GM23338 (cell line): ENCODE results near the gene PXDN. TPM values are rescaled to one million over a fixed set of nuclear protein-coding genes. Genes with fewer than 3 reads are reported as not detected.

Experiments used
- ATAC-seq: fragments of 200-7000 bp; cut with Tn5 transposase; 3 replicates; pipeline ENCODE4 v1.9.1; 2020
- DNase-seq: peaks from one replicate; pipeline ENCODE4 v3.0.0-alpha.2; 2015; ENCODE audit warnings: low spot score
- H2AFZ ChIP-seq: fragments of 200-600 bp; sonication (generic); 2 replicates; pipeline ENCODE4 v1.8.0; 2016; ENCODE audit warnings: antibody characterized with exemption, mild to moderate bottlenecking, moderate library complexity
- H3F3A ChIP-seq: fragments of 200-600 bp; sonication (generic); replicated peaks from 2 replicates; pipeline ENCODE4 v1.8.0; 2017; ENCODE audit warnings: antibody characterized with exemption, mixed run types, low read depth
- H3K27ac ChIP-seq: fragments of 200-600 bp; sonication (generic); 2 replicates; pipeline ENCODE4 v1.6.1; 2016; ENCODE audit warnings: low read depth
- H3K27me3 ChIP-seq: fragments of 200-600 bp; sonication (generic); 2 replicates; pipeline ENCODE4 v1.8.0; 2016; ENCODE audit warnings: mild to moderate bottlenecking, mixed run types, moderate library complexity; ENCODE audit not compliant: insufficient read depth
- H3K36me3 ChIP-seq: fragments of 200-600 bp; sonication (generic); 2 replicates; pipeline ENCODE4 v1.8.0; 2016; ENCODE audit warnings: mild to moderate bottlenecking; ENCODE audit not compliant: insufficient read depth
- H3K4me1 ChIP-seq: fragments of 200-600 bp; sonication (generic); 2 replicates; pipeline ENCODE4 v1.8.0; 2016; ENCODE audit warnings: mild to moderate bottlenecking, moderate library complexity; ENCODE audit not compliant: insufficient read depth
- H3K4me2 ChIP-seq: fragments of 200-600 bp; sonication (generic); 2 replicates; pipeline ENCODE4 v1.7.1; 2017; ENCODE audit warnings: mixed run types
- H3K4me3 ChIP-seq: fragments of 200-600 bp; sonication (generic); 2 replicates; pipeline ENCODE4 v1.6.1; 2016; ENCODE audit warnings: mixed run types
- H3K79me2 ChIP-seq: fragments of 200-600 bp; sonication (generic); replicated peaks from 2 replicates; pipeline ENCODE4 v1.8.0; 2017; ENCODE audit warnings: mild to moderate bottlenecking; ENCODE audit not compliant: insufficient read depth
- H3K9me2 ChIP-seq: fragments of 200-600 bp; sonication (generic); 2 replicates; pipeline ENCODE4 v1.8.0; 2017; ENCODE audit not compliant: insufficient read depth
- H4K20me1 ChIP-seq: fragments of 200-600 bp; sonication (generic); replicated peaks from 2 replicates; pipeline ENCODE4 v1.8.0; 2017; ENCODE audit warnings: mild to moderate bottlenecking; ENCODE audit not compliant: insufficient read depth
- H3K27ac Mint-ChIP-seq: 2 replicates; pipeline ENCODE4 v1.8.0; 2020; ENCODE audit warnings: inconsistent platforms, mild to moderate bottlenecking, moderate library complexity, mixed read lengths
- H3K27me3 Mint-ChIP-seq: 3 replicates; pipeline ENCODE4 v1.8.0; 2022; ENCODE audit warnings: low read depth, mild to moderate bottlenecking, moderate library complexity, mixed read lengths, inconsistent platforms; ENCODE audit not compliant: insufficient read depth, poor library complexity
- H3K36me3 Mint-ChIP-seq: 3 replicates; pipeline ENCODE4 v1.8.0; 2021; ENCODE audit warnings: low read depth, mild to moderate bottlenecking, inconsistent platforms, moderate library complexity, mixed read lengths
- H3K4me1 Mint-ChIP-seq: 3 replicates; pipeline ENCODE4 v1.8.0; 2020; ENCODE audit warnings: mild to moderate bottlenecking, inconsistent platforms, mixed read lengths
- H3K4me3 Mint-ChIP-seq: 3 replicates; pipeline ENCODE4 v1.8.0; 2021; ENCODE audit warnings: moderate library complexity, mild to moderate bottlenecking, inconsistent platforms, mixed read lengths
- H3K9me3 Mint-ChIP-seq: 3 replicates; pipeline ENCODE4 v1.8.0; 2020; ENCODE audit warnings: moderate library complexity, mild to moderate bottlenecking, inconsistent platforms, mixed read lengths
- JUNB ChIP-seq: IDR thresholded peaks from one replicate; pipeline ENCODE4 v1.6.1; 2016; ENCODE audit warnings: antibody characterized with exemption; ENCODE audit not compliant: unreplicated experiment
- polyA plus RNA-seq: library from polyadenylated mRNA; unstranded; fragments of >200 nt; fragmentation: Nextera tagmentation; extraction: Ambion mirVana; gene quantifications from 2 replicates; pipeline ENCODE4 v1.2.1, GENCODE V29; 2016
- total RNA-seq: library from RNA; depleted of rRNA; stranded (reverse); fragments of >200 nt; shearing (Covaris generic); gene quantifications from 2 replicates; pipeline ENCODE4 v1.2.3, GENCODE V29; 2014
- TF ChIP-seq, protein P1 (sequence below): fragments of 250-450 bp; sonication (Bioruptor Pico); IDR thresholded peaks from 2 replicates; pipeline ENCODE4 v1.5.0; 2020; ENCODE audit warnings: mild to moderate bottlenecking, moderate library complexity
- TF ChIP-seq, protein P2 (sequence below): IDR thresholded peaks from 2 replicates; pipeline ENCODE4 v1.6.1; 2016; ENCODE audit warnings: antibody characterized with exemption
- TF ChIP-seq, protein P3 (sequence below), 2 experiments: fragments of 200-600 bp in 1 of 2; sonication (generic) in 1 of 2; conservative IDR thresholded peaks; 2 replicates each; pipeline versions ENCODE4 v1.5.1 to v1.6.1; 2016 to 2017; ENCODE audit warnings: antibody characterized with exemption in 2 of 2, low read depth in 2 of 2, mild to moderate bottlenecking in 2 of 2, moderate library complexity in 1 of 2

PXDN gene
- total and polyA plus RNA-seq, 2 experiments from 2014 or later = 42.2 to 225 TPM

DNA sequence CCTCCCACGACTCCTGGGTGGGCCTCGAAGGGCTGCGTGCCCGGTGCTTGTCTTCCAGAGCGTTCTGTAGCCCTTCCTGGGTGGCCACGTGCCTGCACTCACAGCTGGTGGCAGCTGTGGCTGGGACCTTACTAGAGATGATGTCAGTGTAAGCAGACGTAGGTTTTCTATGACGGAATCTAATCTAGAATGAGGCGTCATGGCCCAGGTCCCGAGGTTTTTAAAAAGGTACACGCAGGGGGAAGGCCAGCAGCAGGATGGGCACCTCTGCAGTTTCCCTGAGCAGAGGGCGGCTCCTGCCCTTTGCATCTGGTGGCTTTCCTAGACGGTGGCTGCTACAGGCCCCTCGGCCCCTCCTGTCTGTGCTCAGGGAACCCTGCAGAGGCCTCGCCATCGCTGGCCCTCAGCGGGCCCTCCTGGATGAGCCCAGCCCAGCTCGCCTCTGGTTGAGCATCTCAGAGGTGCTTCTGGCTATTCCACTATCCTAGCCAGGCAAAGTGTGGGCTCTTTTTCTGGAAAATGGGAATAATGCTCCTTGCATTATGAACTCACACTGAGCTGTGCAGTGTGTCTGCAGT is 49.6 kb upstream of the PXDN start (continued):
- TF ChIP-seq, protein P1, sequence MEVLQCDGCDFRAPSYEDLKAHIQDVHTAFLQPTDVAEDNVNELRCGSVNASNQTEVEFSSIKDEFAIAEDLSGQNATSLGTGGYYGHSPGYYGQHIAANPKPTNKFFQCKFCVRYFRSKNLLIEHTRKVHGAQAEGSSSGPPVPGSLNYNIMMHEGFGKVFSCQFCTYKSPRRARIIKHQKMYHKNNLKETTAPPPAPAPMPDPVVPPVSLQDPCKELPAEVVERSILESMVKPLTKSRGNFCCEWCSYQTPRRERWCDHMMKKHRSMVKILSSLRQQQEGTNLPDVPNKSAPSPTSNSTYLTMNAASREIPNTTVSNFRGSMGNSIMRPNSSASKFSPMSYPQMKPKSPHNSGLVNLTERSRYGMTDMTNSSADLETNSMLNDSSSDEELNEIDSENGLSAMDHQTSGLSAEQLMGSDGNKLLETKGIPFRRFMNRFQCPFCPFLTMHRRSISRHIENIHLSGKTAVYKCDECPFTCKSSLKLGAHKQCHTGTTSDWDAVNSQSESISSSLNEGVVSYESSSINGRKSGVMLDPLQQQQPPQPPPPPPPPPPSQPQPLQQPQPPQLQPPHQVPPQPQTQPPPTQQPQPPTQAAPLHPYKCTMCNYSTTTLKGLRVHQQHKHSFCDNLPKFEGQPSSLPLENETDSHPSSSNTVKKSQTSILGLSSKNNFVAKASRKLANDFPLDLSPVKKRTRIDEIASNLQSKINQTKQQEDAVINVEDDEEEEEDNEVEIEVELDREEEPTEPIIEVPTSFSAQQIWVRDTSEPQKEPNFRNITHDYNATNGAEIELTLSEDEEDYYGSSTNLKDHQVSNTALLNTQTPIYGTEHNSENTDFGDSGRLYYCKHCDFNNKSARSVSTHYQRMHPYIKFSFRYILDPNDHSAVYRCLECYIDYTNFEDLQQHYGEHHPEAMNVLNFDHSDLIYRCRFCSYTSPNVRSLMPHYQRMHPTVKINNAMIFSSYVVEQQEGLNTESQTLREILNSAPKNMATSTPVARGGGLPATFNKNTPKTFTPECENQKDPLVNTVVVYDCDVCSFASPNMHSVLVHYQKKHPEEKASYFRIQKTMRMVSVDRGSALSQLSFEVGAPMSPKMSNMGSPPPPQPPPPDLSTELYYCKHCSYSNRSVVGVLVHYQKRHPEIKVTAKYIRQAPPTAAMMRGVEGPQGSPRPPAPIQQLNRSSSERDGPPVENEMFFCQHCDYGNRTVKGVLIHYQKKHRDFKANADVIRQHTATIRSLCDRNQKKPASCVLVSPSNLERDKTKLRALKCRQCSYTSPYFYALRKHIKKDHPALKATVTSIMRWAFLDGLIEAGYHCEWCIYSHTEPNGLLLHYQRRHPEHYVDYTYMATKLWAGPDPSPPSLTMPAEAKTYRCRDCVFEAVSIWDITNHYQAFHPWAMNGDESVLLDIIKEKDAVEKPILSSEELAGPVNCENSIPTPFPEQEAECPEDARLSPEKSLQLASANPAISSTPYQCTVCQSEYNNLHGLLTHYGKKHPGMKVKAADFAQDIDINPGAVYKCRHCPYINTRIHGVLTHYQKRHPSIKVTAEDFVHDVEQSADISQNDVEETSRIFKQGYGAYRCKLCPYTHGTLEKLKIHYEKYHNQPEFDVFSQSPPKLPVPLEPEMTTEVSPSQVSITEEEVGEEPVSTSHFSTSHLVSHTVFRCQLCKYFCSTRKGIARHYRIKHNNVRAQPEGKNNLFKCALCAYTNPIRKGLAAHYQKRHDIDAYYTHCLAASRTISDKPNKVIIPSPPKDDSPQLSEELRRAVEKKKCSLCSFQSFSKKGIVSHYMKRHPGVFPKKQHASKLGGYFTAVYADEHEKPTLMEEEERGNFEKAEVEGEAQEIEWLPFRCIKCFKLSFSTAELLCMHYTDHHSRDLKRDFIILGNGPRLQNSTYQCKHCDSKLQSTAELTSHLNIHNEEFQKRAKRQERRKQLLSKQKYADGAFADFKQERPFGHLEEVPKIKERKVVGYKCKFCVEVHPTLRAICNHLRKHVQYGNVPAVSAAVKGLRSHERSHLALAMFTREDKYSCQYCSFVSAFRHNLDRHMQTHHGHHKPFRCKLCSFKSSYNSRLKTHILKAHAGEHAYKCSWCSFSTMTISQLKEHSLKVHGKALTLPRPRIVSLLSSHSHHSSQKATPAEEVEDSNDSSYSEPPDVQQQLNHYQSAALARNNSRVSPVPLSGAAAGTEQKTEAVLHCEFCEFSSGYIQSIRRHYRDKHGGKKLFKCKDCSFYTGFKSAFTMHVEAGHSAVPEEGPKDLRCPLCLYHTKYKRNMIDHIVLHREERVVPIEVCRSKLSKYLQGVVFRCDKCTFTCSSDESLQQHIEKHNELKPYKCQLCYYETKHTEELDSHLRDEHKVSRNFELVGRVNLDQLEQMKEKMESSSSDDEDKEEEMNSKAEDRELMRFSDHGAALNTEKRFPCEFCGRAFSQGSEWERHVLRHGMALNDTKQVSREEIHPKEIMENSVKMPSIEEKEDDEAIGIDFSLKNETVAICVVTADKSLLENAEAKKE = no peak

DNA sequence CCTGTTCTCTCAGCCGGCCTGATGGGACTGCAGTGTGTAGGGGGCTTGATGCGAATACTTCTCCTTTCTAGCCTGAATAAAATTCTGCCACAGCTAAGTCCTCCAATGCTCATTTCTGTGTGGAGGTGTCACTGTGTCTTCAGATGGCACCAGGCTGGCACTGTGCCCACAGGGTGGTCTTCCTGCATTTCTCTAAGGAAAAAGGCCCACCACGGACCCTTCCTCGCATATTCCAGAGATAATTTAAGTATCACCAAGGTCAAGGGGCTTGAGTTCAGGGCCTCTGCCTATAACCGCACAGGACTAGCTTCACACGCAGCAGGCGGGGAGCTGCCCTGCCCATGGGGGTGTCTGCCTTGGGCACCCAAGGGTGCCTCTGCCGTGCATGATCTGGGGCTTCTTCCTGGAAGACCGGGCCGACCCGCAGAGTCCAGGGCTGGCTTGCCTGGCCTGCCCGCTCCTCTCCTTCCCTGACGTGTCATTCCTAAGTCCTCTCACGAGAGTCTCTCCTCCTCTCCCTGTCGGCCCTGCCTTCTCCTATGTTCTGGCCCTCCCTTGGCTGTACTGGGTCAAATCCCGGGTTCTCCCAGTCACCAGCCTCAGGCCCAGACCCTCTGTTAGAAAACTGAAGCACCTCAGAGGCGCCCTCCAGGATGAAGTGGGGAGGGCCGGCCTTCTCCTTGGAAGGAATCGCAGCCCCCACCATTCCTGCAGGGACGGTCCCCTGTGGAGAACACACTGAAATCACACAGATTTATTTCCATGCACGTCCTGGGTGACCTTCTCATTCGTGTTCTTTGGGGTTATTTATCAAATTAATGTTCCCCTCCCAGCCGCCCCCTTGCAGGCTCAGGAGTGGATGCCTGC is 48.9 kb upstream of the PXDN start:
- Mint-ChIP-seq H3K9me3 (no peaks in the 10 kb centered on the region; the same call in 2 of the 3 replicates), H3K36me3 (no peaks in the 10 kb centered on the region), H3K4me1 (peaks cover 7% of the 10 kb centered on the region), H3K27me3 (peaks cover 2% of the 10 kb centered on the region), H3K4me3 (no peak overlapping the region), H3K27ac (no peak overlapping the region)
- Histone ChIP-seq H3K27me3 (no peaks in the 10 kb centered on the region), H3K4me3 (no peak overlapping the region), H4K20me1 (no peaks in the 10 kb centered on the region), H3K79me2 (no peaks in the 10 kb centered on the region), H3K9me2 (no peaks in the 10 kb centered on the region), H3K4me1 (no peaks in the 10 kb centered on the region), H3K4me2 (no peak overlapping the region), H2AFZ (no peak overlapping the region), H3K27ac (no peak overlapping the region), H3F3A (no peaks in the 10 kb centered on the region), H3K36me3 (no peaks in the 10 kb centered on the region)
- ATAC-seq (no peak), DNase-seq (no peak)
- TF ChIP-seq, protein P2, sequence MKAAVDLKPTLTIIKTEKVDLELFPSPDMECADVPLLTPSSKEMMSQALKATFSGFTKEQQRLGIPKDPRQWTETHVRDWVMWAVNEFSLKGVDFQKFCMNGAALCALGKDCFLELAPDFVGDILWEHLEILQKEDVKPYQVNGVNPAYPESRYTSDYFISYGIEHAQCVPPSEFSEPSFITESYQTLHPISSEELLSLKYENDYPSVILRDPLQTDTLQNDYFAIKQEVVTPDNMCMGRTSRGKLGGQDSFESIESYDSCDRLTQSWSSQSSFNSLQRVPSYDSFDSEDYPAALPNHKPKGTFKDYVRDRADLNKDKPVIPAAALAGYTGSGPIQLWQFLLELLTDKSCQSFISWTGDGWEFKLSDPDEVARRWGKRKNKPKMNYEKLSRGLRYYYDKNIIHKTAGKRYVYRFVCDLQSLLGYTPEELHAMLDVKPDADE = no peak
- TF ChIP-seq, protein P3, sequence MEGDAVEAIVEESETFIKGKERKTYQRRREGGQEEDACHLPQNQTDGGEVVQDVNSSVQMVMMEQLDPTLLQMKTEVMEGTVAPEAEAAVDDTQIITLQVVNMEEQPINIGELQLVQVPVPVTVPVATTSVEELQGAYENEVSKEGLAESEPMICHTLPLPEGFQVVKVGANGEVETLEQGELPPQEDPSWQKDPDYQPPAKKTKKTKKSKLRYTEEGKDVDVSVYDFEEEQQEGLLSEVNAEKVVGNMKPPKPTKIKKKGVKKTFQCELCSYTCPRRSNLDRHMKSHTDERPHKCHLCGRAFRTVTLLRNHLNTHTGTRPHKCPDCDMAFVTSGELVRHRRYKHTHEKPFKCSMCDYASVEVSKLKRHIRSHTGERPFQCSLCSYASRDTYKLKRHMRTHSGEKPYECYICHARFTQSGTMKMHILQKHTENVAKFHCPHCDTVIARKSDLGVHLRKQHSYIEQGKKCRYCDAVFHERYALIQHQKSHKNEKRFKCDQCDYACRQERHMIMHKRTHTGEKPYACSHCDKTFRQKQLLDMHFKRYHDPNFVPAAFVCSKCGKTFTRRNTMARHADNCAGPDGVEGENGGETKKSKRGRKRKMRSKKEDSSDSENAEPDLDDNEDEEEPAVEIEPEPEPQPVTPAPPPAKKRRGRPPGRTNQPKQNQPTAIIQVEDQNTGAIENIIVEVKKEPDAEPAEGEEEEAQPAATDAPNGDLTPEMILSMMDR (conservative IDR thresholded peaks at IDR 0.05; ENCODE audit: low read depth in 2 of 2) = no peak
- TF ChIP-seq JUNB = no peak
